HG02938 (cell line): ENCODE measurements around the gene IL2RA.

Source experiments
- ATAC-seq: cut with Tn5 transposase; IDR thresholded peaks from one replicate; pipeline ENCODE4 v1.9.1; 2021; ENCODE audit warnings: mild to moderate bottlenecking, moderate library complexity; ENCODE audit not compliant: unreplicated experiment

Gene IL2RA

GRCh38 chr10:5988336-5988920 lies 73.7 kb downstream of the IL2RA start:
- no peak for ATAC-seq

DNA sequence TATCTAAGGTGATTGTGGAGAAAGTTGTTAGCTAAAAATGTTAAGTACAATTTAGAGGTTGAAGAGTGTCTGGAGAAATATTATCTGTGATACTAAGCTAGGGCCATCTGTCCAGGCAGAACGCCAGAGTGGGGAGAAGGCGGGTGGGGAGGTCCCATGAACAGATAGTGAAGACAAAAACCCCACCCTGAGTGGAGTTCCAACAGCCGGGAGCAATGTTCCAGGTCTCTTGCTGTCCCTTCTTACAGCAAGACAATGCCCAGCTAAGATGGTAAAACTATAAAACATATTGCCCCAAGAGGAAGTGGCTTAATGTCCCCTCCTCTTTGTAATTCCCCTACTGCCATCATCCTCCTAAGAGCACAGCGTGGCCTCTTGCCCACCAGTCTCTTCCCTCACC lies 74.4 kb downstream of the IL2RA start:
- no peak for ATAC-seq

GRCh38 chr10:5985029-5985428 lies 77.1 kb downstream of the IL2RA start:
- no peak for ATAC-seq

DNA sequence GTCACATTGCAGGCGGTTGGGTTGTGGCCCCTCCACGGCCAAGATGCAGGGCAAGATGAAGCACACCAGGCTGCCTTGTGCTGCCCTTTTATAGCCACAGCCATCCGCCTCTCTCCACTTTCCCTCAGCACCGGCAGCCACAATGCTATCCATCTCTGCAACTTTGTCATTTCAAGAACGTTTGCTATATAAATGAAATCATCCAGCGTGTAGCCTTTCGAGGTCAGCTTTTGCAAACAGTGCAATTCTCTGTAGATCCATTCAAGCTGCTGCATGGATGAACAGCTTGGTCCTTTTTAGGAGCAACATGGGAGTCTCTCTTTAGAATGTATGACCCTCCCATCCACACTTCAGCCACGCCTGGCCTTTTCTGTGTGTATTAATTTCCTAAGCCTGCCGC lies 78.4 kb downstream of the IL2RA start:
- no peak for ATAC-seq

DNA sequence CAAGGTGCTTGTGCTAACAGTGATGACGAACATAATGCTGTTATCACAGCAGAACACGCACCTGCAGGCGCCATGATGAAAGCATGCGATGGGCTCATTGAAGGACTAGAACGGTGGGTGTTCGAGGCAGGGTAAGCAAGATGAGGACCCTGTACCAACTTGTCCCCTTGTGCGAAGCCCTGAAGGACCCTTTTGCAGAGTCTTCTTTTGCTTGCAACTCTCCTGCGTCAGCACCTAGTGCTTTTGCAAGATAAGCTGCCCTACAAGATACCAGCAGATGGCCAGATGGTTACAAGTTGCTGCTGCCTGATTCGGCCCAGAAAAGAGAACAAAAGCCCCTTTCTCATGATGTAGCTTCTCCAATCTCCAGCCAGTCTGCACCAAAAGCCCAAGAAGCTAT lies 80.6 kb downstream of the IL2RA start:
- no peak for ATAC-seq

GRCh38 chr10:5978230-5978489 lies 84.0 kb downstream of the IL2RA start:
- no peak for ATAC-seq

- peak; percentile 60 for ATAC-seq
These were observed 84.5 kb downstream of the IL2RA start, which contains the start of gene IL15RA for GRCh38 chr10:5977471-5978229. TSS of gene IL15RA (minus strand) at chr10:5977543. CDS start at chr10:5977492, 51 bp downstream.

- peak; percentile 9 for ATAC-seq
These were observed 85.4 kb downstream of the IL2RA start for GRCh38 chr10:5976512-5977470.

- peak; percentile 53 for ATAC-seq
These were observed 86.3 kb downstream of the IL2RA start for GRCh38 chr10:5975641-5976473.

DNA sequence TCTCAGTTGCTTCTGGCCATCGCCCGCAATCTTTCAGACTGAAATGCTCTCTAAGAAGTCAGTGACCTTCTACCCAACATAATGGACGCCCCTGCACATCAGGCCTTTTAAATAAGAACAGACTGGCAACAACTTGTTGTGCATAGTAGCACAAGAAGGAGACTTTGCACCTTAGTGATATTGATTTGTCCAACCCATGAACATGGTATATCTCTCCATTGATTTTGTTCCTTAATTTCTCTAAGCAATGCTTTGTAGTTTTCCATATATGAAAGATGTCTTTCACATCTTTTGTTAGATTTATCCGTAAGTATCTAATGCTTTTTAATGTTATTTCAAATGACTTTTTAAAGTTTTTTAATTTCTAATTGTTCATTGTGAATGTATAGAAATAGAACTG lies 89.1 kb downstream of the IL2RA start:
- ATAC-seq = no peak

DNA sequence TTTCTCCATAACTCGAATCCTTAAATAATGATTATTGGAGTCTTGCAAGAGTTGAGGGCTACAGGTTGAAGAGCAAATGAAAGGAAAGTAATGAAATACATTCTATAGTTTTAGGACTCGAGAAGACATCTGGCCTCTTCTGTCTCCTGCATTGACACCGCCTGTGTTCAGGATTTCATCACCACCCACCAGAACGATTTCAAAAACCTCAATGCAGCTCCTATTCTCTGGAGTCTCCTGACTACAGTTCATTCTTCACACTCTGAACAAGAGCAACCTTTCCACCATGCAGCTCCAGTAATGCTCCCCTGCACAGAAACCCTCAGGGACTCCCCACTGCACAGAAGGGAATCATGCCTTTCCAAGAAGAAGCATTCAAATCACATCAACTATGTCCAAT lies 90.3 kb downstream of the IL2RA start:
- ATAC-seq = no peak

- ATAC-seq = no peak
These were observed 90.8 kb downstream of the IL2RA start for GRCh38 chr10:5971315-5971832.

- ATAC-seq = no peak
These were observed 91.6 kb downstream of the IL2RA start for GRCh38 chr10:5970527-5970926.

DNA sequence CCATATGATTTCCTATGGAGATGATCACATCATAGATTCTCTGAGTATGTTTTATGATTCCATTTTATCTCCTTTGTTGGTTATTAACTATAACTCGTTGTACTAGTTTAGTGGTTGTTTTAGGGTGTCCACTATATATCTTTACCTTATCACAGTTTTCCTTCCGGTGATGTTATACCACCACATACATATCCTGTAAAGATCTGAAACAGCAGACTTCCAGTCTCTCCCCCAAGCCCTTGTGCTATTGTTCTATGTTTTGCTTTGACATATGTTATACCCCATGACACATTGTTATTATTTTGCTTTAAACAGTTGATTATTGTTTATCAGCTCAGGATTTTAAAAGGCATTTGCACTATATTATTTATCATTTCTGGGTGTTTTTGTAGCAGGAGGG lies 92.1 kb downstream of the IL2RA start:
- ATAC-seq = no peak

DNA sequence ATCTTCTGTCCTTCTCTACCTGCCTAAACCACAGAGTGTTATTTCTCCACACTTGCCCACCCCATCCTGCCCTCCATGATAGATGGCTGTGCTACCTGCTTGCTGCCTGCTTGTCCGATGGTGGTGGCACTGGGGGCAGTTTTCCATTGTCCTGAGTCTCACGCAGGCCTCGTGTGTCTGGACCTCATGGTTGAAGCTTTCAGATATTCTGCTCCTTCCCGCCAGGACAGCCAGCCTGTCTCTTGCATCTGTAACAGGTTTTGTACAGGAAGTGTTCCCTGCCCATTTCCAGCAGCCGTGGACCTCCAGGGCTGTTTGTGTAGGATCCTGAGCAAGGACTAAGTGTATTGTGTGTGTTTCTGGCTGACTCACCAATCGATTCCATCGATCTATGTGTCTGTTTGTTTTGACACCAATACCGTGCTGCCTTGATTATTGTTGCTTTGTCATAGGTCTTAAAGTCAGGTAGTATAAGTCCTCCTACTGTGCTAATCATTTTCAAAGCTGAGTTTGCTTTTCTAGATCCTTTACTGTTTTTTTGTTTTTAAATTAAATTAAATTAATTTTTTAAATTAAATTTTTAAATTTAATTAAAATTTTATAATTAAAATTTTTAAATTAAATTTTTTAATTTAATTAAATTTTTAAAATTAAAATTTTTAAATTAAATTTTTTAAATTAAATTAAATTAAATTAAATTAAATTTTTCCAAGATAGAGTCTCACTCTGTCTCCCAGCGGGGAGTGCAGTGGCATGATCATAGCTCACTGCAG lies 93.3 kb downstream of the IL2RA start:
- ATAC-seq = no peak

DNA sequence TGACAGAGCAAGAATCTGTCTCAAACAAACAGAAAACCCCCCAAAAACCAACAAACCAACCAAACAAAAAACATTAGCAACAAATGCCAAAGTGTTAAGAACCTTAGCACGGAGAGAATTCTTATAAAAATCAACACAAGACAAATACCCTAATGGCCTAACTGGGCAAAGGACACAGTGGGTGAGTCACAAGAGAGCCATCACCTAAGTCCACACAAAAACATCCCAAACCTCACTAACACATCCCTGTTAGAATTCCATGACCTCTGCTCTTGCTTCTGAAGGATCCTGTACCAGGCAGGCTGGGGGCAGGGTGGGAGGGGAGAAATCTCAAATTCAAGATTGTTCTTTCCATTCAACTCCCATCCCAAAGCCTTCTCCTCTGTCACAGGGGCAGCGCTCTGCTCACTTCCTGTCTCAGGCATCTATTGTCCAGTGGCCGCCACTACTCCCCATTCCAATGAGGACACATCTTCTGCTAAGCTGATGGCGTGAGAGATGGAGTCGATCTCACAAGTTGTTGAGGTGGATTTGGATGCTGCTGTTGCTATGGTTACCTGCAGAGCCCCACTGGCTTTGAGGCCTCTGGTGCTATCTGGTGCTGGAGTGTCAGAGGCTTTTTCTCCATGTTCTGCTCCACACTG lies 94.0 kb downstream of the IL2RA start:
- ATAC-seq = no peak

GRCh38 chr10:5965266-5965665 lies 96.9 kb downstream of the IL2RA start:
- no peak for ATAC-seq

- no peak for ATAC-seq
These were observed 97.4 kb downstream of the IL2RA start for GRCh38 chr10:5964736-5965135.

- ATAC-seq = no peak
These were observed 98.6 kb downstream of the IL2RA start for GRCh38 chr10:5963591-5963990.
